OCI-M2 (cell line): Measurements from ENCODE around the gene GAST.

Experiments
- DNase-seq: peaks from one replicate; lab custom pipeline; 2025; ENCODE audit not compliant: unreplicated experiment; lab: John Stamatoyannopoulos, UW

GAST gene

DNA sequence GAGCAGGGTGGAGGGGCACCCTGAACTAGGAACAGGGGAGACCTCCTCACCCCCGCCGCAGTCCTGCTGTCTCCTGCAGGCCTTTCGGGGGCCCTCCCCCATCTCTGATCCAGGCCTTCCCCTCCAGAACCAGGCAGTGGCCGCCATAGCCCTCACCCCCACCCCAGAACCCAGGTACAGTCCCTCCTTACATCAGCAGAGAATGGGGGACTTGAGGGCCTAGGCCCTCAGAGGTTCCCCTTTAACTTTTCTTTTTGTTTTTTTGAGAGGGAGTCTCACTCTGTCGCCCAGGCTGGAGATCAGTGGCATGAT lies 26.6 kb downstream of the GAST start:
- no peak for DNase-seq

DNA sequence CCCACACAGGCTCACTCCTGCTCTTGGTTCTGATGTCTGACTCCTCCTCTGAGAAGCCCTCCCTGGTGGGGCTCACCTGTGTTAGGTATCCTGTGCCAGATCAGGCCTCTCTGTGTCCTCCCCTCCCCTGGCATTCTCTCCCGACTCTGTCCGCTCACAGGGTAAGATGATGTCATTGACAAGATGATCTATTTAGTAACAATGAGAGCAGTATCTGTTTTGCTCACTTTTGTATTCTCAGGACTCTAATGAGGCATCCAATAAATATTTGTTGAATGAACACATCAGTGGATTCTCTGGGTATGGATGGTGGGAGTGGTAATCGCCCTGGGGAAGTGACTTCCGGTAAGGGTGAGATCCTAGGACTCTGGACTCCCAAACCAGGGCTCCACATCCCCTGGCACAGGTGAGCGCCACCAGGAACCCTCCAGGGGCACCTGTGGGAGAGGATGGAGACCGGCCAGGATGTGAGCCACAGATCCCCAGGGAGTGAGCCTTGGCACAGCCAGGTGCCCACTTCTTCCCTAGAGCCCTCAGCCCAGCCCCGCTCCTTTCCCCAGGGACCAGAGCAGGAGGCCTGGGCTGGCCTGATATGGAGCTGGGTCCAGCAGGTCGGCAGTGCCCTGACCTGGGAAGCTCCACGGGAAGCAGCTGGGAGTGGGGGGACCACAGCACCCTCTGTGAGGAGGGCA lies 27.7 kb downstream of the GAST start:
- no peak for DNase-seq

DNA sequence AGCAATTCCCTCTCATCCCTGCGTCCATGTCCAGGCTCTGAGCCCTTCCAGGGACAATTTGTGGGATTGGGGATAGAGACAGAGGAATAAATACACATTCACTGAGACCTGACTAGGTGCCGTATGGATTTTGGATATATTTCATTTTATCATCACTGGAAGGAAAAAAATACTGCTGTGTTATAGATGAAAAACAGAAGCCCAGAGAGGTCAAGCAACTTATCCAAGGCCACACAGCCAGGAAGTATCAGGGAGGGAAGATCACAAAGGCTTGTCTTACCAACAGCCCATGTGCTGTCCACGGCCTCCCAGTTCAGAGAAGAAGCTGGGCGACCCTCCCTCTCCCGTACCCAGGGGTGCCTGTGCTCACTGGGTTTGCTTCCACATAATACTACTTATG lies 28.4 kb downstream of the GAST start:
- DNase-seq = no peak

DNA sequence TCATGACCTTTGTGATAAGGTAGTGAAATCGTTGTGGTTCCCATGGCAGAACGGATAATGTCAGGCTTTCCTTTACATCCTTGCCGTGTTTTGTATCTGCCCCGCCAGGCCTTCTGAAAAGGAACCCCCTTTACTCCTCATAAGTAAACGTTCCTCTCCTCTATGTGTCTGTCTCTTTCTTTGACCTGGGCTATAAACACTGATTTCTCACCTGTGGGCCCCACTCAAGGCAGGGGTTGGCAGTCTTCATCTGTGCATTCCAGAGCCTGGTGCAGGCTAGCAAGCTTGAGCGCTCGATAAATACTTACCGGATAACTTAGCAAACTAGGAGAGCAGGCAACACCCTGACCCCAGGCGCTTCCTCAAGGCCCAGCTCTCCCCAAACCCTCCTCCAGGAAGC lies 29.6 kb downstream of the GAST start:
- DNase-seq = no peak

DNA sequence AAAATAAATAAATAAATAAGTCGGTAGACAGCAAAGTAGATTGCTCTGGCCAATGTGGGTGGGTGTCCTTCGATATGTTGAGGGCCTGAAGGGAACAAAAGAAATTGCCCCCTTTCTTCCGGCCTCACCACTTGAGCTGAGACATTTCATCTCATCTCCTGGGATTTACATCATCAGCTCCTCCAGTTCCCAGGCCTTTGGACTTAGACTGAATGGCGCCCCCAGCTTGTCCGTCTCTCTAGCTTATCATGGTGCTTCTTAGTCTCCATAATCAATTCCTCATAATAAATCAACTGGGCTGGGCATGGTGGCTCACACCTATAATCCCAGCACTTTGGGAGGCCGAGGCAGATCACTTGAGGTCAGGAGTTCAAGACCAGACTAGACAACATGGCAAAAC lies 36.1 kb downstream of the GAST start:
- DNase-seq = no peak

DNA sequence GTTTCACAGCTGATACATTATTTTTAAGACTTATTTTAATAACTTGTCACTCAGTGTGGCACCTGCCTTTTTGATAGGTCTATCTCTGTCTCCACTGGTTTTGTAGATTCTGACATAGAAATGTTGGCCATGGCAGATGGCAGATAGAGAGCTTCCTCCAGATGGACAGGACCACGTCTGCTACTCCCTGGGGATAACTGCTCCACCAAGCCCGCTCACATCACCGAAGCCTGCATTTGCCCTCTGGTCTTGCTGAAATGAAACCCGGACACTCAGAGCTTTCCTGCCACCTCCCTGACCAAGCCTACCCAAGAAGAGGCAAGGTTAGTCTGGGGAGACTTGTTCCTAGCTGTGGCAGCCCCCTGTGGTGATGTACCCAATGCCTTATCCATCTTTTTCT lies 38.7 kb downstream of the GAST start:
- DNase-seq = no peak

DNA sequence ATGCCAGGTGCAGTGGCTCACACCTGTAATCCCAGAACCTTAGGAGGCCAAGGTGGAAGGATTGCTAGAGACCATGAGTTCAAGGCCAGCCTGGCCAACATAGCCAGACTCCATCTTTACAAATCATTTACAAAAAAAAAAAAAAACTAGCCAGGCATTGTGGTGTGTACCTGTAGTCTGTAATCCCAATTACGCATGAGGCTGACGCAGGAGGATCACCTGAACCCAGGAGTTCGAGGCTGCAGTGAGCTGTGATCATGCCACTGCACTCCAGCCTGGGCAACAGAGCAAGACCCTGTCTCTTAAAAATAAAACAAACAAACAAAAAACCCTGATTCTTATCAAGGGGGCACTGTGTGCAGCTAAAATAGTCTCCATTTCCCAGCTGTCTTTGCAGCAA lies 39.2 kb downstream of the GAST start:
- no peak for DNase-seq

DNA sequence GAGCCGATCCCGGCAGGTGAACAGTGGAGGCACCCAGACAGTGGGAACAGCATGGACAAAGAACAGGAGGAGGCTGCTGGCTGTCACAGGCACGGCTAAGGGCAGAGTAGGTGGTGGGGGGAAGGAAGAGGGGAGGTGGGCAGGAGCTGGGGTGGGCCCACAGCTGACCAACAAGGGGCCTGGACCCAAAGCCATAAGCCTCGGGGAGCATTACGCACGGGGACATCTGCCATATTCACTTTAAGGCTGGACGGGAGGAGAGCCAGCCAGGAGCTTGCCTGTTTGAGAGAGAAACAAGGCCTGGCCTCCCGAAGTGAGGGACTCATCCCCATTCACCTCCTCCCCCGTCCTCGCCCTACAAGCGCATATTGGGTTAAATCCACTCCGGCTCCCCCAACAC lies 41.9 kb downstream of the GAST start:
- no peak for DNase-seq

DNA sequence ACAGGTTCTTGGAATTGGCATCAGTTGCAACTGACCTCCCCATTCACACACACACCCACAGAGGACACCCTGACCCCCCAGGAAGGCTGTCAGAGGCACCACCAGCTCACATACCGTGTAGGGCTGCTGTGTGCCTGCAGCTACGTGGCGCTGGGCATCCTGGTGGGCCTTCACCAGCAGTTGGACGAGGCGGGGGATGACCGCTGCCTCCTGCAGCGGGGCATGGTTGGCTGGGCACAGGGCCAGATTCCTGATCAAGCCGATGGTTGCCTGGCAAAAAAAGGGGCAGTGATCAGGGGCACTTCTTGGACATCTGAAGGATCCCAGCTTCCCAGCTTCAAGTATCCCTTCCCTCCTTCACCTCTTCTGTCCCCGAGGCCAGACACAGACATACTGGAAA lies 46.5 kb downstream of the GAST start:
- no peak for DNase-seq

DNA sequence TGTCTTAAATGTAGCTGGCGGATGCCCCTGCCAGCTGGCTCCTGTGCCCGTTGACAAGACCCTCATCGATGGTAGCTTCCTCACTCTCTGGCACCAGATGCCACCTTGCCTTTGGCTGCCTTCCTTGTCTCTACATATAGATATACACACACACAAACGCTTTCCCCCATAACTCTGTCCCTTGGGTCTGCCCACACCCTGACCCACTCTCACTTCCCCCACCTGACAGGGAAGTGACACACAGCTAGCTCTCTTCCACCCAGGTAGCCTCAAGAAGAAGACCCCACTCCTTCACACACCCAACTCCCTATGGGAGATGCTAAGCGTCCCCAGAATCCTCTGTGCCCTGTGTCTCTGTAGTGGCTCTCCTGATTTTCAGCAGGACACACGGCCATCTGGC lies 48.7 kb downstream of the GAST start:
- DNase-seq = no peak

DNA sequence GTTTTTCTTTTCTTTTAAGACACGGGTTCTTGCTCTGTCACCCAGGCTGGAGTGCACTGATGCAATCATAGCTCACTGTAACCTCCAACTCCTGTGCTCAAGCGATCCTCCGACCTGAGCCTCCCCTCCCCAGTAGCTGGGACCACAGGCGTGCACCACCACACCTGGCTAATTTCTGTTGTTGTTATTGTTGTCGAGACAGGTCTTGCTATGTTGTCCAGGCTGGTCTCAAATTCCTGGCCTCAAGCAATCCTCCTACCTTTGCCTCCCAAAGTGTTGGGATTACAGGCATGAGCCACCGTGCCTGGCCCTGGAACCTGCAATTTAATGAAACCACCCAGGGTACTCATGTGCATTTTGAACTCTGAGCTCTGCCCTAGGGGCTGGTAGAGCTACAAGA lies 50.3 kb downstream of the GAST start:
- DNase-seq = no peak

DNA sequence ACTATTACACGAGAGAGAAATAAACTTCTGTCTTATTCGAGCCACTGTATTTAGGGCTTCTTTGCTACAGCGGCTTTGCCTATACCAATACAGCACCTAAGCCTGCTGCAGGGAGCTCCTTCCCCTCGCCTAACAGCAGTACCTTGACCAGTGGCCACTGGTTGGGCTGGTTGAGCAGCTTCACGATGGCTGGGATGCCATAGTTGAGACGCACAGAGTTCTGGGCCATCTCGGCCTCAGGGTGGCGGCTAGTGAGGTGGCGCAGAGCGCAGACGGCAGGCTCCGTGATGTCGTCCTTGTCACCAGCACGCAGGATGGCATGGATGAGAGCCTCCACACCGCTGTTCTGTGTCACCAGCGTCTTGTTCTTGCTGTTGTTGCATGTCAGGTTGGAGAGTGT lies 50.7 kb downstream of the GAST start:
- DNase-seq = no peak

DNA sequence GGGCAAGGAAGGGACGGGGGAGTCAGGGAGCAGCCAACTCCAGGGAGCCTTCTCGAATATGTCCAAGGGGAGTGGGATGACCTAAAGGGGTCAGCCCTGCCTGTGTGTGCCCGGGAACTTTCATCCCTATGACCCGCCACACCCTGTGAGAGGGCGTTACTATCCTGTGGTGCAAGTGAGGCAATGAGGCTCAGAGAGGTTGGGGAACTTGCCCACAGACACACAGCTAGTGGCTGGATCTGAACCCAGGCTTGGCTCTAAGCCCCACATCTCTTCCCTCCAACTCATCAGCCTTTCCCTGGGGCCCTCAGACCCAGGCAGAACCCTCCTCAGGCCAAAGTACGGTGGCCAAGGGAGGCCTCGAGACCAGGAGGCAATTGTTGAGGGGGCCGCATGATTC lies 51.2 kb downstream of the GAST start:
- no peak for DNase-seq
